ENCODE results near the gene MRPL50. TPM values are rescaled to one million over a fixed set of nuclear protein-coding genes. Genes with fewer than 3 reads are reported as not detected.
A peak's percentile ranks its signal among the peaks of the same experiment; 100 is the strongest.

Gene MRPL50
- total and polyA plus RNA-seq, 2 experiments from 2014 or later = 11.5 to 19.3 TPM

DNA sequence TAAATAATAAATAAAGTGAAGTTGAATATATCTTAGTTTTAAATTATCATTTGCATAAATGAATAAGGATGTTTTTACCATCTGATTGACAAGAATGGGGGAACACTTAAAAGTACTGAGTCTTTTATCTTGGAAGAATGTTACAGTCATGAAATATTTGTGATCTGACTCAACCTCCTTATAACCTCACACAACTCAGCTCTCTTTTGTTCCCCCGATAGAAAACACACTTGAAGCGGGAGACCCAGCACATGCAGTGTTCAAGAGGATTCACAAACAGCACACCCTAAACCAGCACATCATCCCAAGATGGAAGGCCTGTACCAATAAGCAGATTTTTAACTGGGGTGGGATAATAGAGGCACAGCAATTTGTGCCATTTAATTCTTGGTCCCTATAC lies 29.1 kb downstream of the MRPL50 start:
- Histone ChIP-seq H3K4me2 (ENCODE audit: unreplicated experiment) (no peak overlapping the region), H3K27ac (no peak overlapping the region), H3K27me3 (replicated peaks; ENCODE audit: insufficient read depth) (no peaks in the 10 kb centered on the region), H4K20me1 (ENCODE audit: insufficient read depth) (no peaks in the 10 kb centered on the region), H3K9me2 (ENCODE audit: insufficient read depth) (no peaks in the 10 kb centered on the region; the same call in 1 of the 2 replicates), H3K4me3 (no peak overlapping the region), H3K9ac (no peak overlapping the region), H3K4me1 (ENCODE audit: insufficient read depth) (peaks cover 41% of the 10 kb centered on the region), H3K9me3 (ENCODE audit: low read depth) (no peaks in the 10 kb centered on the region), H3K36me3 (ENCODE audit: low read depth) (no peaks in the 10 kb centered on the region), H3F3A (ENCODE audit: insufficient read depth) (peaks cover 21% of the 10 kb centered on the region; the same call in 1 of the 2 replicates), H3K79me2 (ENCODE audit: insufficient read depth) (no peaks in the 10 kb centered on the region), H2AFZ (no peak overlapping the region)
- 40 to 43% methylated on average over 2 of the region's 2 CpGs for WGBS, 2 experiments (ENCODE audit: low coverage in 1 of 2, low lambda C conversion rate in 2 of 2, missing lambda C conversion rate in 2 of 2)
- peak; percentile 53 for DNase-seq
- TF ChIP-seq EZH2phosphoT487 (IDR thresholded peaks at IDR 0.05; ENCODE audit: insufficient read depth, low read depth) (no peak), EZH2 (IDR thresholded peaks at IDR 0.05; ENCODE audit: insufficient read depth, poor library complexity, severe bottlenecking) (no peak)
- in situ Hi-C loops (cut with MboI) = no loop called here

DNA sequence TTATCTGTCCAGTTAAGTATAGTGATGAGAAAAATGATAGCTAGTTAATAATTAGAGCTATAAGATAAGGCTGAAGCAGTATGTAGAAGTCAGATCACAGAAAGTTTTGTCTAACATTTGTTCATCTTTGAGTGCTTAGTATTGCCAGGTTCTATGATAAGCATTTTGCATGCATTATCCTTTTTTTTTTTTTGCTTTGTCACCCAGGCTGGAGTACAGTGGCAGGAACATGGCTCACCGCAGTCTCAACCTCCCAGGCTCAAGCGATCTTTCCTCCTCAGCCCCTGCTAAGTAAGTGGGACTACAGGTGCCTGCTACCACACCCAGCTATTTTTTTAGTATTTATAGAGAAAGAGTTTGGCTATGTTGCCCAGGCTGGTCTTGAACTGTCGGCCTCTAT lies 31.1 kb downstream of the MRPL50 start:
- Histone ChIP-seq H3K36me3 (ENCODE audit: low read depth) (no peaks in the 10 kb centered on the region), H3K4me3 (no peak overlapping the region), H2AFZ (no peak overlapping the region), H3F3A (ENCODE audit: insufficient read depth) (peaks cover 21% of the 10 kb centered on the region; the same call in 1 of the 2 replicates), H3K79me2 (ENCODE audit: insufficient read depth) (no peaks in the 10 kb centered on the region), H3K9me3 (ENCODE audit: low read depth) (no peaks in the 10 kb centered on the region), H3K9ac (no peak overlapping the region), H3K4me2 (ENCODE audit: unreplicated experiment) (no peak overlapping the region), H3K9me2 (ENCODE audit: insufficient read depth) (no peaks in the 10 kb centered on the region), H3K27me3 (replicated peaks; ENCODE audit: insufficient read depth) (no peaks in the 10 kb centered on the region), H3K27ac (no peak overlapping the region), H4K20me1 (ENCODE audit: insufficient read depth) (no peaks in the 10 kb centered on the region), H3K4me1 (ENCODE audit: insufficient read depth) (peaks cover 40% of the 10 kb centered on the region)
- TF ChIP-seq EZH2phosphoT487 (IDR thresholded peaks at IDR 0.05; ENCODE audit: insufficient read depth, low read depth) = no peak
- TF ChIP-seq EZH2 (IDR thresholded peaks at IDR 0.05; ENCODE audit: insufficient read depth, poor library complexity, severe bottlenecking) = no peak
- in situ Hi-C loops (cut with MboI) = no loop called here
- no peak for DNase-seq
- 91 to 97% methylated on average over 3 of the region's 3 CpGs for WGBS, 2 experiments (ENCODE audit: low coverage in 1 of 2, low lambda C conversion rate in 2 of 2, missing lambda C conversion rate in 2 of 2)

DNA sequence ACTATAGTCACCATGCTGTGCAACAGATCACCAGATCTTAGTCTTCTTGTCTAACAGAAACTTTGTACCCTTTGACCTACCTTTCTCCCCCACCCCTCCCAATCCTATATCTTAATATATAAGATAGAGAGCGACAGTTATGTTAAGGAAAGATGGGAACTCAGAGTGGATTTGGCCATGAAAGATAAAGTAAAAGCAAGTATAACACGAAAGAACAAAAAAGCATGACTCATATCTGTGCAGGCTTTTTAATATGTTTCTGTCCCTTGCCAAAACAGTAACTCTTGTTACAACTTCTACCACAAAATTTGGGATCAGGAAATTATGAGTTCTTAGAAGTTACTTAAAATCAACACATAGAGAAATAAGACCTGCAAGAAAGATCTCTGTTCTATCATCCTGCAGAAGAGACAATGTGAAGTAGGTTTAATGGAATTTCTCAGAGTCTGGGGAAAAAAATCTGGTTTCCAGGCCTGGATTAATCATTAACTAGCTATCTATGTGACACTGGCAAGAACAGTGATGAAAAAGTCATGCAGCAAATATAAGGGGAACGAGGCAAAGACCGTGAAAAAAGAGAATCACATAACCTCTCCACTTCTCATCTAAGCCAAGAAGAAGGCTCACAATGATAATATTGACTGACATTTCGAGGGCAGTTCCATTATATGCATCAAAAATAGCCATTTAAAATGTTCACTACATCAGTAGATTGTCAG lies 32.2 kb downstream of the MRPL50 start:
- Histone ChIP-seq H3K9me2 (ENCODE audit: insufficient read depth) (no peaks in the 10 kb centered on the region), H3K36me3 (ENCODE audit: low read depth) (no peaks in the 10 kb centered on the region), H2AFZ (no peak overlapping the region), H3K79me2 (ENCODE audit: insufficient read depth) (no peaks in the 10 kb centered on the region), H3K27me3 (replicated peaks; ENCODE audit: insufficient read depth) (no peaks in the 10 kb centered on the region), H3K4me2 (ENCODE audit: unreplicated experiment) (peak overlapping the region; percentile 56), H4K20me1 (ENCODE audit: insufficient read depth) (no peaks in the 10 kb centered on the region), H3F3A (ENCODE audit: insufficient read depth) (peaks cover 21% of the 10 kb centered on the region; the same call in 1 of the 2 replicates), H3K9me3 (ENCODE audit: low read depth) (no peaks in the 10 kb centered on the region), H3K27ac (peak overlapping the region; percentile 63), H3K4me3 (0 out of 2 replicates have a peak overlapping the region, but pooled peaks have one; percentile 0), H3K9ac (0 out of 2 replicates have a peak overlapping the region, but pooled peaks have one; percentile 29), H3K4me1 (ENCODE audit: insufficient read depth) (peaks cover 40% of the 10 kb centered on the region)
- WGBS, 2 experiments (ENCODE audit: low coverage in 1 of 2, low lambda C conversion rate in 2 of 2, missing lambda C conversion rate in 2 of 2) = 30 to 31% methylated on average over 5 of the region's 5 CpGs
- peak; percentile 68 for DNase-seq
- in situ Hi-C loops (cut with MboI) = no loop called here
- TF ChIP-seq EZH2phosphoT487 (IDR thresholded peaks at IDR 0.05; ENCODE audit: insufficient read depth, low read depth) = no peak
- no peak for TF ChIP-seq EZH2 (IDR thresholded peaks at IDR 0.05; ENCODE audit: insufficient read depth, poor library complexity, severe bottlenecking)

DNA sequence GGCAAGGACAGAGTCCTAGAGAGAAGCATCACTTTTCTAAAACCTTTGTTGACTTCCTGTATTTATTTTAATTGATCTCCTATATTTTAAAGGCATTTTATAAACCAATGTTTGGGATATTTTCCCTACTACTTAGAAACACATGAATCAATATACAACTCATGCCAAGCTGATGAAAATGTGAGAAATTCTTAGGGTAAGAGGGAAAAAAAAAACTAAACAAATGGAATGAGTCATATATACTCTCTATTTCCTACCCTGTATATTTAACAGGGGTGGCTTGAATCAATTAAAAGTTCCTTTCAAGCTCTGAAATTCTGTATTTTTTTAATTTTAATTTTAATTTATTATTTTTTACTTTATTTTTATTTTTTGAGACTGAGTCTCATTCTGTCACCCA lies 33.2 kb downstream of the MRPL50 start:
- no peaks in the 10 kb centered on the region for H3K27me3 ChIP-seq (replicated peaks; ENCODE audit: insufficient read depth)
- peak overlapping the region; percentile 63 for H3K27ac ChIP-seq
- H3K9me3 ChIP-seq (ENCODE audit: low read depth) = no peaks in the 10 kb centered on the region
- TF ChIP-seq EZH2phosphoT487 (IDR thresholded peaks at IDR 0.05; ENCODE audit: insufficient read depth, low read depth) (no peak), EZH2 (IDR thresholded peaks at IDR 0.05; ENCODE audit: insufficient read depth, poor library complexity, severe bottlenecking) (no peak)
- H3K36me3 ChIP-seq (ENCODE audit: low read depth) = no peaks in the 10 kb centered on the region
- peaks cover 40% of the 10 kb centered on the region for H3K4me1 ChIP-seq (ENCODE audit: insufficient read depth)
- peaks cover 21% of the 10 kb centered on the region; the same call in 1 of the 2 replicates for H3F3A ChIP-seq (ENCODE audit: insufficient read depth)
- H4K20me1 ChIP-seq (ENCODE audit: insufficient read depth) = no peaks in the 10 kb centered on the region
- no peak overlapping the region for H3K4me3 ChIP-seq
- in situ Hi-C loops (cut with MboI) = no loop called here
- H3K79me2 ChIP-seq (ENCODE audit: insufficient read depth) = no peaks in the 10 kb centered on the region
- H3K9ac ChIP-seq = peak overlapping the region; percentile 29; the same call in 1 of the 2 replicates
- peak; percentile 65 for DNase-seq
- peak overlapping the region; percentile 56 for H3K4me2 ChIP-seq (ENCODE audit: unreplicated experiment)
- H3K9me2 ChIP-seq (ENCODE audit: insufficient read depth) = no peaks in the 10 kb centered on the region
- H2AFZ ChIP-seq = peak overlapping the region; percentile 47

All from GM23248 (cell line).